Measurements from ENCODE around the gene MST1. TPM values are rescaled to one million over a fixed set of nuclear protein-coding genes. Genes with fewer than 3 reads are reported as not detected.

MST1 gene
- total RNA-seq, 4 donors from 2014 or later = 12.9 to 24.7 (median 17.4) TPM

GRCh38 chr3:49668414-49668797 is 20.9 kb downstream of the MST1 start:
- no peak overlapping the region for H3K4me3 ChIP-seq (ENCODE audit: low read depth, poor library complexity, severe bottlenecking)
- WGBS, 2 donors = 31 to 37% methylated on average over 5 of the region's 5 CpGs
- intact Hi-C loops (cut with DNase I; ENCODE audit: low total_unique reads) = no loop called here
- no peak for DNase-seq (ENCODE audit: low spot score in 2 of 2)
- no peak for TF ChIP-seq POLR2A (IDR thresholded peaks at IDR 0.05)
- TF ChIP-seq, protein P1, sequence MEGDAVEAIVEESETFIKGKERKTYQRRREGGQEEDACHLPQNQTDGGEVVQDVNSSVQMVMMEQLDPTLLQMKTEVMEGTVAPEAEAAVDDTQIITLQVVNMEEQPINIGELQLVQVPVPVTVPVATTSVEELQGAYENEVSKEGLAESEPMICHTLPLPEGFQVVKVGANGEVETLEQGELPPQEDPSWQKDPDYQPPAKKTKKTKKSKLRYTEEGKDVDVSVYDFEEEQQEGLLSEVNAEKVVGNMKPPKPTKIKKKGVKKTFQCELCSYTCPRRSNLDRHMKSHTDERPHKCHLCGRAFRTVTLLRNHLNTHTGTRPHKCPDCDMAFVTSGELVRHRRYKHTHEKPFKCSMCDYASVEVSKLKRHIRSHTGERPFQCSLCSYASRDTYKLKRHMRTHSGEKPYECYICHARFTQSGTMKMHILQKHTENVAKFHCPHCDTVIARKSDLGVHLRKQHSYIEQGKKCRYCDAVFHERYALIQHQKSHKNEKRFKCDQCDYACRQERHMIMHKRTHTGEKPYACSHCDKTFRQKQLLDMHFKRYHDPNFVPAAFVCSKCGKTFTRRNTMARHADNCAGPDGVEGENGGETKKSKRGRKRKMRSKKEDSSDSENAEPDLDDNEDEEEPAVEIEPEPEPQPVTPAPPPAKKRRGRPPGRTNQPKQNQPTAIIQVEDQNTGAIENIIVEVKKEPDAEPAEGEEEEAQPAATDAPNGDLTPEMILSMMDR (IDR thresholded peaks at IDR 0.05) = no peak

DNA sequence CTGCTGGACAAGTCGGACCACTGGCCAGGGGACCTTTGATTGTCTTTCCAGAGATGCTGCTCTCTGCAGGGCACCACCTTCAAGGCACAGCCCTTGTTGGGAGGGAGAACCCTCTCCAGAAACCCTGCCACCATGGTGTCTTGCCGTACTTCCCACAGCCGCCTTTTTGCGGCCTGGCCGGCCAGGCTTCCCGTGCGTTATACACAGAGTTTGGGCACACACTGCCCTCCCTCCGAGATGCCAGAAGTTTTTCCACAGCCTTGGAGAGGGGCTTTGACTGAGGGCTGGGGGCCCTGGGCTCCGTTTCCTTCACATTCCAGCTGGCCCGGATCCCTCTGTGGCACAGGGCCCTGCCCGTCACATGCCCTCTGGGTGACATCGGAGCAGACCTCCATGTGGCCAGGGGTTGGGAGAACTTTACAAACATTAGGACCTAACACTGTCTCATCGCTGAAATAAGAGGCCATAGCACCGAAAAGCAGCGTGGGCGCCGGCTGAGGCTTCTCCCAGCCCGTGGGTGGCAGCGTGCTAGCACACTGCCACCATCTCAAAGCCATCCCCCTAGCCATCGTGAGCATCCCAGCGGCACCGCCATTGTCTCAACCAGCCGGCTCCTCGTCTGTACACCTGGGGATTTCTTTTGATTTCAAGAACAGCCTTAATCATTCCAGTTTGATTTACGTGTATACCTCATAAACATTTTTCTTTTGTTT is 21.4 kb downstream of the MST1 start:
- TF ChIP-seq POLR2A (IDR thresholded peaks at IDR 0.05) = no peak
- TF ChIP-seq, protein P1 (IDR thresholded peaks at IDR 0.05) = no peak
- 76 to 84% methylated on average over 25 of the region's 25 CpGs for WGBS, 2 donors
- H3K4me3 ChIP-seq (ENCODE audit: low read depth, poor library complexity, severe bottlenecking) = no peak overlapping the region
- DNase-seq (ENCODE audit: low spot score in 2 of 2) = no peak
- intact Hi-C loops (cut with DNase I; ENCODE audit: low total_unique reads) = no loop called here

GRCh38 chr3:49666592-49666991 is 22.7 kb downstream of the MST1 start:
- intact Hi-C loops (cut with DNase I; ENCODE audit: low total_unique reads) = no loop called here
- no peak for DNase-seq (ENCODE audit: low spot score in 2 of 2)

DNA sequence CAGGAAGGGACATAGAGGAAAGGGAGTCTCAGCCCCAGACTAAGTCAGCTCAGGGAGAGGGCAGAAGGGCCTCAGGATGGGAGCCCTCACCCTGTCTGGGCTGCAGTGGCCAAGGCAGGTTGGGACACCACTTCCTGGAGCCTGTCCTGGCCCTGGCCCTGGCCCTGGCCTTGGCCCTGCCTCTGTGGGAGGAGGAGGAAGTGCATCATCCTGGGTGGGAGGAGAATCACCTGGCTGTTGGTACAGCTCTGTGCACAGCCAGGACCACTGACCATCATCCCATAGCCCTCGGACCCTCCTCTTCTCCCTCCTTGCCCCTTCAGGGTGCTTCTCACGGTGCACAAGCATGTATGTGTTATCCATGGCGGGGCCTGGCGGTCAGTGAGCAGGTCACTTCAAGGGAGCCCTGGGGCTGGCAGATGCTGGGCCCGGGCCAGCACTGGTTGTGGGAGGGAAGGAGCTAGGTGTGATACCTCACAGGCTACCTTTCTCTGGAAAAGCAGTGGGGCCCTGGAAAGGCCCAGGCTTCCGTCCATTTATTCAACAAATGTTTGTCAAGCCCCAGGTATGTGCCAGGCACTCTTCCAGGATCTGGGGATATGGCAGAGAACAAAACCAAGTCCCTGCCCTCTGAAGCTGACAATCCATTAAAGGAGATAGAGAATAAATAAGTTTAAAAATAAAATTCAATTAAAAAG is 23.3 kb downstream of the MST1 start:
- 87 to 92% methylated on average over 6 of the region's 6 CpGs for WGBS, 2 donors
- H3K4me3 ChIP-seq (ENCODE audit: low read depth, poor library complexity, severe bottlenecking) = no peak overlapping the region
- intact Hi-C loops (cut with DNase I; ENCODE audit: low total_unique reads) = no loop called here
- no peak for DNase-seq (ENCODE audit: low spot score in 2 of 2)
- TF ChIP-seq POLR2A (IDR thresholded peaks at IDR 0.05) = no peak
- TF ChIP-seq, protein P1 (IDR thresholded peaks at IDR 0.05) = no peak

More at GRCh38 chr3:49666592-49666991, 22.7 kb downstream of the MST1 start:
- H3K4me3 ChIP-seq (ENCODE audit: low read depth, poor library complexity, severe bottlenecking) = no peak overlapping the region
- no peak for TF ChIP-seq POLR2A (IDR thresholded peaks at IDR 0.05)
- TF ChIP-seq, protein P1 (IDR thresholded peaks at IDR 0.05) = no peak
- whole genome bisulfite sequencing, 2 donors = 61 to 67% methylated on average over 8 of the region's 8 CpGs

GRCh38 chr3:49664300-49664699 is 25.0 kb downstream of the MST1 start:
- 95 to 98% methylated on average over 7 to 10 of the region's 11 CpGs for WGBS, 2 donors
- H3K4me3 ChIP-seq (ENCODE audit: low read depth, poor library complexity, severe bottlenecking) = no peak overlapping the region
- no peak for DNase-seq (ENCODE audit: low spot score in 2 of 2)
- TF ChIP-seq, protein P1 (IDR thresholded peaks at IDR 0.05) = no peak
- no peak for TF ChIP-seq POLR2A (IDR thresholded peaks at IDR 0.05)
- intact Hi-C loops (cut with DNase I; ENCODE audit: low total_unique reads) = no loop called here
